Spleen (tissue), 11 donors: ENCODE data around the gene NAALADL2. TPM values are rescaled to one million over a fixed set of nuclear protein-coding genes. Genes with fewer than 3 reads are reported as not detected.

Experiments used
- DNase-seq: peaks from one replicate; pipeline ENCODE4 v3.0.0-alpha.2; 2020
- H3K27ac ChIP-seq, 8 donors: fragments of 200-600 bp; sonication (generic) in 7 of 8; 1 replicate in 4 of 8; 2 replicates in 4 of 8; pipeline versions ENCODE4 v1.5.0 to v1.8.0; 2016 to 2021; ENCODE audit warnings: inconsistent platforms in 4 of 8, mild to moderate bottlenecking in 4 of 8, moderate library complexity in 1 of 8
- H3K27me3 ChIP-seq, 7 donors: fragments of 200-600 bp; sonication (generic) in 6 of 7; replicated peaks in 1 of 7; 1 replicate in 4 of 7; 2 replicates in 3 of 7; pipeline versions ENCODE4 v1.5.0 to v1.8.0; 2016 to 2021; ENCODE audit warnings: inconsistent platforms in 3 of 7, mild to moderate bottlenecking in 1 of 7
- H3K36me3 ChIP-seq, 6 donors: fragments of 200-600 bp; sonication (generic) in 5 of 6; 1 replicate in 4 of 6; 2 replicates in 2 of 6; pipeline versions ENCODE4 v1.5.0 to v1.8.0; 2016 to 2021; ENCODE audit warnings: inconsistent platforms in 2 of 6
- H3K4me1 ChIP-seq, 6 donors: fragments of 200-600 bp; sonication (generic) in 5 of 6; 1 replicate in 3 of 6; 2 replicates in 3 of 6; pipeline versions ENCODE4 v1.5.0 to v1.8.0; 2016 to 2021; ENCODE audit warnings: inconsistent platforms in 3 of 6
- H3K4me3 ChIP-seq, 8 donors: fragments of 200-600 bp; sonication (generic) in 7 of 8; 1 replicate in 4 of 8; 2 replicates in 4 of 8; pipeline versions ENCODE4 v1.5.0 to v1.8.0; 2016 to 2021; ENCODE audit warnings: inconsistent platforms in 4 of 8, mild to moderate bottlenecking in 4 of 8, moderate library complexity in 2 of 8
- H3K9me3 ChIP-seq, 8 donors: fragments of 200-600 bp; sonication (generic) in 7 of 8; 1 replicate in 4 of 8; 2 replicates in 4 of 8; pipeline versions ENCODE4 v1.5.0 to v1.8.0; 2016 to 2021; ENCODE audit warnings: inconsistent platforms in 4 of 8
- CTCF ChIP-seq, 11 experiments: fragments of 200-600 bp in 7 of 11; fragments of 450-650 bp in 4 of 11; sonication (generic) in 4 of 11; IDR thresholded peaks in 8 of 11; conservative IDR thresholded peaks in 3 of 11; 1 replicate in 7 of 11; 2 replicates in 4 of 11; pipeline versions ENCODE4 v1.4.0 to v1.8.0; 2016 to 2021; ENCODE audit warnings: antibody characterized with exemption in 11 of 11, inconsistent platforms in 4 of 11, mild to moderate bottlenecking in 1 of 11
- POLR2A ChIP-seq, 3 donors: fragments of 450-650 bp; IDR thresholded peaks; one replicate each; pipeline ENCODE4 v1.5.1; 2017; ENCODE audit warnings: antibody characterized with exemption in 3 of 3, mild to moderate bottlenecking in 1 of 3
- POLR2AphosphoS5 ChIP-seq, 3 donors: sonication (generic); formaldehyde crosslinking; IDR thresholded peaks; one replicate each; pipeline ENCODE4 v1.5.1; 2017; ENCODE audit warnings: antibody characterized with exemption in 3 of 3
- WGBS, 5 donors: extraction: QIAGEN DNeasy Blood & Tissue Kit in 3 of 5; methylation state at CpG; one replicate each; pipeline versions ENCODE4 v1.1.5 to v1.1.7; 2013 to 2018; 5-methylcytosine and 5-hydroxymethylcytosine counted together
- intact Hi-C: fragments of 100-400 bp; cut with DNase I; formaldehyde crosslinking; loops from one replicate; pipeline ENCODE4 v1.15.0; 2023; ENCODE audit warnings: low total_unique reads
- polyA plus RNA-seq, 3 donors: library from polyadenylated mRNA; stranded (reverse); fragments of 200-250 nt; gene quantifications; one replicate each; pipeline ENCODE4 v1.2.1, GENCODE V29; 2013
- total RNA-seq, 7 donors: library from RNA; depleted of rRNA in 3 of 7; stranded (reverse); fragments of >200 nt in 3 of 7; fragmentation: NEBNext Ultra II Directional in 4 of 7; extraction: Animal tissue kit (Norgen Biotek cat#: 25700) in 4 of 7; gene quantifications; one replicate each; pipeline versions ENCODE4 v1.1.0 to v1.2.1, GENCODE V29; 2016 to 2021
- donor health status: healthy with polysubstance abuse.
- donor health status: DM: no; HTN: no; CAD: no; lungs with moderate emphysema.
- donor health status: DM: no; HTN: no; CAD: no.
- donor health status: Bipolar disorder and iron deficiency.
- donor health status: healthy.
- donor health status: DM: no; HTN: no; CAD: no.
- donor health status: DM: yes; HTN: yes; CAD: no.

Gene NAALADL2
- total and polyA plus RNA-seq, 10 donors: 0.09 to 14.4 (median 6.4) TPM

DNA sequence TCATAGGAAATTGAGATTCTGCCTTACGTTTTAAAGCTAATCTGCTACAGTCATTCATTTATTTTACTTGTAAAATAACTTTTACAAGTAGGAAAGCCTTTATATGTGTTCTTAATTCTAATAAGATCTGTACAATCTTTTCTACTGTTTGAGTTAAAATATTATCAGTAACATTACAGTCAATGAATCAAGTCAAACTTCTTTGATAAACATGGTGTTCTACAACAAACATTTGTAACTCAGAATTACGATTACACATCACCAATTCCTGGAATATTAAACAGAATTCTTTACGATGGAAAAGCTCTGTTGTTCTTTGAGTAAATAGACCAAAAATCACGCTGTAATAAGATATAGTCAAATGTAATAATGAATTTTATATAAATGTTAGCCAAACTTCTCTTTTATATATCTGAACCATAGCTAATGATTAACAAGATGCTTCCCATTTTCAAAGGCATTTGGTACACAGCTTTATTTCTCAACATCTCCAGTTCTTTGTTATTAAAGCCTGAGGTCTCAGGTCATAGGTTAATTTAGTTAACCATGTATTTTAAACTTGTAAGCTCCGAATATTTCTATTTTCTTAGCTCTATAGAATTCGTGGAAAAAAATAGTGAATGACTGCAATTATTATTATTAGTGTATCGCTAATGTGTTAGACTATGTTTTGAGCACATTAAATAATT, 232.4 kb downstream of the NAALADL2 start:
- no peak overlapping the region for H3K4me3 ChIP-seq
- no peak overlapping the region for H3K27ac ChIP-seq
- WGBS, 5 donors: 75 to 87% (median 83%) methylated on average over 7 of the region's 7 CpGs
- DNase-seq: no peak
- no peaks in the 10 kb centered on the region for H3K36me3 ChIP-seq
- no peak for TF ChIP-seq CTCF (IDR thresholded peaks at IDR 0.05 in 8 of 11, conservative IDR thresholded peaks at IDR 0.05 in 3 of 11)
- no peak for TF ChIP-seq POLR2A (IDR thresholded peaks at IDR 0.05)
- no peak for TF ChIP-seq POLR2AphosphoS5 (IDR thresholded peaks at IDR 0.05)
- intact Hi-C loops: no loop called here
- no peaks in the 10 kb centered on the region for H3K4me1 ChIP-seq
- H3K9me3 ChIP-seq: peaks cover 0 to 4% (median 0%) of the 10 kb centered on the region in 8 donors
- H3K27me3 ChIP-seq: no peaks in the 10 kb centered on the region

DNA sequence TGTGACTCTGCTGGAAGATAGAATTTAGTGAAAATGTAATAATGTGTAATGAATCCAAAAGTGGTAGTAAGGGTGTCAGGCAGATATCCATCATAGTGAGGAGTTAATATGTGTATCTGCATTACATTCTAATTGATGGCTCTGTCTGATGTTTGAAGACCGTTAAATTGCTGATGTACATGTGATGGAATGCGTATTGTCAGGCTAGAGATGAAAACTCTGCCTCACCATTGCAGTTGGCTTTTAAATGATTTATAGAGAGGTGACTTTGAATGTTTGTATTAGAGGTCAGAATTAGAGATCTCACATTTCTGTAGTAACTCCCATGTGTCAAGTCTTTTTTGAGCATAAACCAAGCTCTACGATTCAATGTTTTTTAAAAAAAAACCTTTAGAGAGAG, 234.6 kb downstream of the NAALADL2 start:
- 75 to 92% (median 85%) methylated on average over 3 of the region's 3 CpGs for WGBS, 5 donors
- intact Hi-C loops: no loop called here
- no peak overlapping the region for H3K4me3 ChIP-seq
- H3K27ac ChIP-seq: no peak overlapping the region
- H3K9me3 ChIP-seq: no peaks in the 10 kb centered on the region
- no peaks in the 10 kb centered on the region for H3K4me1 ChIP-seq
- no peaks in the 10 kb centered on the region for H3K27me3 ChIP-seq
- TF ChIP-seq POLR2AphosphoS5 (IDR thresholded peaks at IDR 0.05) (no peak), CTCF (IDR thresholded peaks at IDR 0.05 in 8 of 11, conservative IDR thresholded peaks at IDR 0.05 in 3 of 11) (no peak), POLR2A (IDR thresholded peaks at IDR 0.05) (no peak)
- no peak for DNase-seq
- no peaks in the 10 kb centered on the region for H3K36me3 ChIP-seq

- intact Hi-C loops: no loop called here
- H3K27me3 ChIP-seq: no peaks in the 10 kb centered on the region
- no peaks in the 10 kb centered on the region for H3K4me1 ChIP-seq
- no peaks in the 10 kb centered on the region for H3K9me3 ChIP-seq
- no peak for TF ChIP-seq POLR2AphosphoS5 (IDR thresholded peaks at IDR 0.05)
- TF ChIP-seq POLR2A (IDR thresholded peaks at IDR 0.05): no peak
- TF ChIP-seq CTCF (IDR thresholded peaks at IDR 0.05 in 8 of 11, conservative IDR thresholded peaks at IDR 0.05 in 3 of 11): no peak
- no peak for DNase-seq
- no peak overlapping the region for H3K4me3 ChIP-seq
- no peak overlapping the region for H3K27ac ChIP-seq
- 56 to 80% (median 77%) methylated on average over 2 of the region's 2 CpGs for WGBS, 5 donors
- no peaks in the 10 kb centered on the region for H3K36me3 ChIP-seq
Measured at GRCh38 chr3:175094344-175094743, 235.2 kb downstream of the NAALADL2 start.

GRCh38 chr3:175098644-175099043, 239.5 kb downstream of the NAALADL2 start:
- H3K9me3 ChIP-seq: no peaks in the 10 kb centered on the region
- H3K36me3 ChIP-seq: no peaks in the 10 kb centered on the region
- H3K27me3 ChIP-seq: no peaks in the 10 kb centered on the region
- H3K4me1 ChIP-seq: no peaks in the 10 kb centered on the region
- no peak for DNase-seq
- no peak for TF ChIP-seq CTCF (IDR thresholded peaks at IDR 0.05 in 8 of 11, conservative IDR thresholded peaks at IDR 0.05 in 3 of 11)
- no peak for TF ChIP-seq POLR2AphosphoS5 (IDR thresholded peaks at IDR 0.05)
- no peak for TF ChIP-seq POLR2A (IDR thresholded peaks at IDR 0.05)
- no peak overlapping the region for H3K27ac ChIP-seq
- WGBS, 5 donors: 82 to 100% (median 92%) methylated on average over 1 of the region's 1 CpG
- H3K4me3 ChIP-seq: no peak overlapping the region
- intact Hi-C loops: no loop called here
